Nephron progenitor cell (in vitro differentiated cells): ENCODE measurements around the gene SPRYD4.
"Not testable (repeated sequence)": the region's sequence is repeated elsewhere in the genome, so short reads cannot be mapped to it uniquely, and the experiment has no call there.

ENCODE experiments used
- DNase-seq: peaks from one replicate; pipeline ENCODE4 v3.0.0; 2021
- H3K27ac Mint-ChIP-seq: 2 replicates; pipeline ENCODE4 v1.8.0; 2021; ENCODE audit warnings: mild to moderate bottlenecking, moderate library complexity, mixed read lengths
- H3K27me3 Mint-ChIP-seq: 2 replicates; pipeline ENCODE4 v1.8.0; 2021; ENCODE audit warnings: mild to moderate bottlenecking, low read depth, mixed read lengths; ENCODE audit not compliant: poor library complexity
- H3K36me3 Mint-ChIP-seq: 2 replicates; pipeline ENCODE4 v1.8.0; 2021; ENCODE audit warnings: low read depth, mixed read lengths
- H3K4me1 Mint-ChIP-seq: 2 replicates; pipeline ENCODE4 v1.8.0; 2021; ENCODE audit warnings: mixed read lengths
- H3K4me3 Mint-ChIP-seq: 2 replicates; pipeline ENCODE4 v1.8.0; 2021; ENCODE audit warnings: mild to moderate bottlenecking, moderate library complexity, mixed read lengths
- H3K9me3 Mint-ChIP-seq: 2 replicates; pipeline ENCODE4 v1.8.0; 2021; ENCODE audit warnings: mild to moderate bottlenecking, moderate library complexity, mixed read lengths
- CTCF ChIP-seq: fragments of 200-600 bp; sonication (generic); IDR thresholded peaks from 2 replicates; pipeline ENCODE4 v1.5.0; 2021; ENCODE audit warnings: antibody characterized with exemption

SPRYD4 gene

GRCh38 chr12:56434828-56435227 lies 33.5 kb upstream of the SPRYD4 start:
- no peaks in the 10 kb centered on the region for H3K27me3 Mint-ChIP-seq
- H3K27ac Mint-ChIP-seq = peak overlapping the region; percentile 32
- peaks cover 8% of the 10 kb centered on the region for H3K4me1 Mint-ChIP-seq
- no peak for DNase-seq
- H3K9me3 Mint-ChIP-seq = no peaks in the 10 kb centered on the region
- H3K36me3 Mint-ChIP-seq = peaks cover 37% of the 10 kb centered on the region
- H3K4me3 Mint-ChIP-seq = no peak overlapping the region
- TF ChIP-seq CTCF = no peak

GRCh38 chr12:56437430-56438176 lies 30.8 kb upstream of the SPRYD4 start:
- no peak overlapping the region for H3K27ac Mint-ChIP-seq
- no peak for TF ChIP-seq CTCF
- H3K4me1 Mint-ChIP-seq = peaks cover 8% of the 10 kb centered on the region
- H3K4me3 Mint-ChIP-seq = no peak overlapping the region
- H3K27me3 Mint-ChIP-seq = no peaks in the 10 kb centered on the region
- H3K9me3 Mint-ChIP-seq = peaks cover 6% of the 10 kb centered on the region
- peaks cover 42% of the 10 kb centered on the region for H3K36me3 Mint-ChIP-seq
- no peak for DNase-seq

- H3K4me3 Mint-ChIP-seq, H3K27me3 Mint-ChIP-seq, DNase-seq: not testable (repeated sequence)
- peaks cover 11% of the 10 kb centered on the region for H3K4me1 Mint-ChIP-seq
- H3K27ac Mint-ChIP-seq = peak overlapping the region; percentile 31
- peaks cover 75% of the 10 kb centered on the region for H3K36me3 Mint-ChIP-seq
- peaks cover 46% of the 10 kb centered on the region for H3K9me3 Mint-ChIP-seq
Measured at GRCh38 chr12:56443208-56443607, 25.2 kb upstream of the SPRYD4 start.

- TF ChIP-seq CTCF = no peak
- H3K4me1 Mint-ChIP-seq = peaks cover 32% of the 10 kb centered on the region
- peaks cover 36% of the 10 kb centered on the region for H3K36me3 Mint-ChIP-seq
- H3K4me3 Mint-ChIP-seq = peak within 1 kb of the TSS; percentile 89
- peak within 1 kb of the TSS; percentile 96 for H3K27ac Mint-ChIP-seq
- peaks cover 10% of the 10 kb centered on the region for H3K27me3 Mint-ChIP-seq
- peaks cover 28% of the 10 kb centered on the region for H3K9me3 Mint-ChIP-seq
- peak; percentile 88 for DNase-seq
Measured at GRCh38 chr12:56448860-56449621, 19.3 kb upstream of the SPRYD4 start, which contains the start of gene TIMELESS. Gene TIMELESS (minus strand): TSS chr12:56449426. CDS start chr12:56434170, 15,256 bp downstream.

GRCh38 chr12:56449622-56449984 lies 18.8 kb upstream of the SPRYD4 start:
- TF ChIP-seq CTCF = no peak
- no peak for DNase-seq

GRCh38 chr12:56450241-56450640 lies 18.1 kb upstream of the SPRYD4 start:
- Mint-ChIP-seq H3K9me3 (peaks cover 19% of the 10 kb centered on the region), H3K27ac (no peak overlapping the region), H3K4me3 (peak overlapping the region; percentile 89), H3K36me3 (peaks cover 26% of the 10 kb centered on the region), H3K4me1 (peaks cover 32% of the 10 kb centered on the region), H3K27me3 (peaks cover 13% of the 10 kb centered on the region)
- no peak for TF ChIP-seq CTCF
- DNase-seq = no peak

More at GRCh38 chr12:56449622-56449984, 18.8 kb upstream of the SPRYD4 start:
- H3K9me3 Mint-ChIP-seq = peaks cover 23% of the 10 kb centered on the region
- H3K27ac Mint-ChIP-seq = peak overlapping the region; percentile 96
- H3K4me1 Mint-ChIP-seq = peaks cover 32% of the 10 kb centered on the region
- H3K4me3 Mint-ChIP-seq = peak overlapping the region; percentile 89
- peaks cover 12% of the 10 kb centered on the region for H3K27me3 Mint-ChIP-seq
- peaks cover 31% of the 10 kb centered on the region for H3K36me3 Mint-ChIP-seq
